Mesangial cell (primary cell): ENCODE measurements around the gene BICD2. TPM values are rescaled to one million over a fixed set of nuclear protein-coding genes. Genes with fewer than 3 reads are reported as not detected.

Source experiments
- total RNA-seq: library from RNA; depleted of rRNA; stranded (reverse); fragments of >200 nt; gene quantifications from 2 replicates; pipeline ENCODE4 v1.2.3, GENCODE V29; 2015

BICD2 gene
- 33.7 and 36.0 TPM in 2 replicates for total RNA-seq

GRCh38 chr9:92764381-92764987, at the start of gene BICD2:
BICD2 (minus strand) TSS chr9:92764833; CDS start chr9:92764744, 89 bp downstream.

GRCh38 chr9:92669890-92670708, 94.5 kb downstream of the BICD2 start, which contains the start of gene IPPK:
IPPK (minus strand) TSS chr9:92670131; CDS start chr9:92669988, 143 bp downstream.

Other genes with a start within 250 kb of the BICD2 start
- gene ECM2, start 228.8 kb downstream of the BICD2 start, total RNA-seq: 0.13 and 0.16 TPM in 2 replicates
- gene IPPK, start 94.7 kb downstream of the BICD2 start, total RNA-seq: 4.7 and 10.1 TPM in 2 replicates
- gene ZNF484, start 113.2 kb upstream of the BICD2 start, total RNA-seq: 3.1 and 5.7 TPM in 2 replicates
- under 0.01 TPM in 2 replicates for gene FGD3, start 182.7 kb upstream of the BICD2 start, total RNA-seq